Breast epithelium (tissue), 4 donors: ENCODE measurements around the gene ATXN7L1. TPM values are rescaled to one million over a fixed set of nuclear protein-coding genes. Genes with fewer than 3 reads are reported as not detected.

Experiments
- DNase-seq, 2 donors: peaks; one replicate each; pipeline ENCODE4 v3.0.0-alpha.2; 2019; ENCODE audit warnings: low spot score in 2 of 2
- H3K27ac ChIP-seq, 2 donors: fragments of 200-600 bp; sonication (generic) in 1 of 2; one replicate each; pipeline ENCODE4 v1.5.1; 2016 to 2019; ENCODE audit warnings: mild to moderate bottlenecking in 1 of 2
- H3K27me3 ChIP-seq, 2 donors: fragments of 200-600 bp; sonication (generic) in 1 of 2; one replicate each; pipeline versions ENCODE4 v1.5.1 to v1.6.0; 2017 to 2019; ENCODE audit warnings: control low read depth in 1 of 2, mild to moderate bottlenecking in 1 of 2
- H3K36me3 ChIP-seq: fragments of 200-600 bp; one replicate; pipeline ENCODE4 v1.5.1; 2019
- H3K4me1 ChIP-seq, 2 donors: fragments of 200-600 bp; sonication (generic); one replicate each; pipeline ENCODE4 v1.5.1; 2016 to 2019; ENCODE audit warnings: control low read depth in 1 of 2
- H3K4me3 ChIP-seq, 3 donors: fragments of 200-600 bp; sonication (generic); 1 replicate in 2 of 3; 2 replicates in 1 of 3; pipeline ENCODE4 v1.5.1; 2016 to 2019; ENCODE audit warnings: mild to moderate bottlenecking in 3 of 3, moderate library complexity in 2 of 3
- H3K9me3 ChIP-seq, 2 donors: fragments of 200-600 bp; sonication (generic) in 1 of 2; one replicate each; pipeline ENCODE4 v1.5.1; 2016 to 2019; ENCODE audit warnings: control low read depth in 1 of 2
- CTCF ChIP-seq, 3 donors: fragments of 450-650 bp; IDR thresholded peaks; one replicate each; pipeline ENCODE4 v1.5.1; 2016 to 2017; ENCODE audit warnings: antibody characterized with exemption in 3 of 3, mild to moderate bottlenecking in 3 of 3, moderate library complexity in 3 of 3
- POLR2A ChIP-seq: fragments of 450-650 bp; IDR thresholded peaks from one replicate; pipeline ENCODE4 v1.6.1; 2016; ENCODE audit warnings: antibody characterized with exemption, mild to moderate bottlenecking, moderate library complexity
- POLR2AphosphoS5 ChIP-seq, 3 donors: sonication (generic); formaldehyde crosslinking; IDR thresholded peaks; one replicate each; pipeline ENCODE4 v1.6.1; 2017; ENCODE audit warnings: antibody characterized with exemption in 3 of 3
- intact Hi-C: fragments of 100-400 bp; cut with DNase I; formaldehyde crosslinking; loops from one replicate; pipeline ENCODE4 v1.15.1; 2023; ENCODE audit warnings: low total_unique reads
- total RNA-seq, 3 donors: library from RNA; depleted of rRNA; stranded (reverse); fragments of >200 nt; gene quantifications; one replicate each; pipeline ENCODE4 v1.1.0, GENCODE V29; 2016

The ATXN7L1 gene
- total RNA-seq, 3 donors from 2014 or later: 10.7 to 18.4 (median 12.5) TPM

GRCh38 chr7:105643384-105643783 is 233.0 kb downstream of the ATXN7L1 start:
- Histone ChIP-seq H3K4me1 (no peaks in the 10 kb centered on the region), H3K27ac (no peak overlapping the region), H3K9me3 (no peaks in the 10 kb centered on the region), H3K4me3 (no peak overlapping the region), H3K27me3 (no peaks in the 10 kb centered on the region), H3K36me3 (no peaks in the 10 kb centered on the region)
- TF ChIP-seq POLR2AphosphoS5 (IDR thresholded peaks at IDR 0.05): no peak
- intact Hi-C loops: no loop called here
- DNase-seq: no peak

- Histone ChIP-seq H3K4me3 (no peak overlapping the region), H3K36me3 (no peaks in the 10 kb centered on the region), H3K27me3 (no peaks in the 10 kb centered on the region), H3K9me3 (no peaks in the 10 kb centered on the region), H3K4me1 (no peaks in the 10 kb centered on the region), H3K27ac (no peak overlapping the region)
- intact Hi-C loops: no loop called here
- DNase-seq: no peak
- TF ChIP-seq POLR2AphosphoS5 (IDR thresholded peaks at IDR 0.05) (no peak), CTCF (IDR thresholded peaks at IDR 0.05) (no peak), POLR2A (no peak)
These were observed 234.1 kb downstream of the ATXN7L1 start for GRCh38 chr7:105642264-105642663.

- Histone ChIP-seq H3K36me3 (no peaks in the 10 kb centered on the region), H3K9me3 (no peaks in the 10 kb centered on the region), H3K4me1 (no peaks in the 10 kb centered on the region), H3K27me3 (no peaks in the 10 kb centered on the region), H3K27ac (peak overlapping the region in 1 of 2 donors; percentile 53), H3K4me3 (no peak overlapping the region)
- intact Hi-C loops: no loop called here
- TF ChIP-seq POLR2AphosphoS5 (IDR thresholded peaks at IDR 0.05) (no peak), CTCF (IDR thresholded peaks at IDR 0.05) (no peak), POLR2A (no peak)
- no peak for DNase-seq
These were observed 235.2 kb downstream of the ATXN7L1 start for GRCh38 chr7:105640956-105641810.

DNA sequence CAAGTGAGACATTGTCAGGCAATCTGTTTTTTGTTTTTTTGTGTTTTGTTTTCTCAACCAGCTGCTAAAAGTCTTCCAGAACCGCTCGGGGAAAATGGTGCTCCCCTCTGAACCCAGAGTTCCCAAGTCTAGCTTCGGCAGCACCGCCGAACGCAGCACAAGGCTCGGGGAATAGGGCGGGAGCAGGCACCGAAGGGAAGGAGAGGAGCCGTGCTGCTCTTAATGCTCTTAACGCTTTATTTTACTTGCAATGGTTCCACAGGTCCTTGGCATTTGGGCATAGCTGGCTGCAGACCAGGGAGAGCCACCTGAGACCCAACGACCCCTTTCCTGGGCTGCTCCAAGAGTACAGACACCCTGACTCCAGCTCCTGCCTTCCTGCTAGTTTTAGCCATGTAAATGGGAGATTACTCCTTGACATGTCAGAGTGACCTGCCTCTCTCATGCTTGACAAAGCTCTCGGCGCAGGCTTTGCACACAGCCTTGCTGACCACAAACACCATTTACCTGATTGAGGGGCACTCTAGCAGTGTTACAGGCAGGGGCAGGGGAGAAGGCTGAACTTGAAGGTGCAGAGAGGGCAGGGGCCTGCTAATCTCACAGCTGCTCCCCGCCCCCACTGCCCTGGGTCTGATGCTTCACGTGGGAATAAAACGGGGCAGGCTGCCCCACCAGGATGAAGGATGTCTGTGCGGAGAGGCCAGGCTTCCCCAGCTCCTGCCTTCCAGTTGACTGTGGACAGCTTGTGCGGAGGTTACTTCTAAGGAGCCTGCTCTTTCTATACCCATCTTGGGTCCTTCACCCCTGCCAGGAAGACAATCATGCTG is 236.5 kb downstream of the ATXN7L1 start:
- Histone ChIP-seq H3K4me3 (no peak overlapping the region), H3K4me1 (no peaks in the 10 kb centered on the region), H3K27me3 (no peaks in the 10 kb centered on the region), H3K27ac (no peak overlapping the region), H3K36me3 (no peaks in the 10 kb centered on the region), H3K9me3 (no peaks in the 10 kb centered on the region)
- DNase-seq: no peak
- TF ChIP-seq POLR2AphosphoS5 (IDR thresholded peaks at IDR 0.05) (no peak), CTCF (IDR thresholded peaks at IDR 0.05) (no peak), POLR2A (no peak)
- intact Hi-C loops: no loop called here

DNA sequence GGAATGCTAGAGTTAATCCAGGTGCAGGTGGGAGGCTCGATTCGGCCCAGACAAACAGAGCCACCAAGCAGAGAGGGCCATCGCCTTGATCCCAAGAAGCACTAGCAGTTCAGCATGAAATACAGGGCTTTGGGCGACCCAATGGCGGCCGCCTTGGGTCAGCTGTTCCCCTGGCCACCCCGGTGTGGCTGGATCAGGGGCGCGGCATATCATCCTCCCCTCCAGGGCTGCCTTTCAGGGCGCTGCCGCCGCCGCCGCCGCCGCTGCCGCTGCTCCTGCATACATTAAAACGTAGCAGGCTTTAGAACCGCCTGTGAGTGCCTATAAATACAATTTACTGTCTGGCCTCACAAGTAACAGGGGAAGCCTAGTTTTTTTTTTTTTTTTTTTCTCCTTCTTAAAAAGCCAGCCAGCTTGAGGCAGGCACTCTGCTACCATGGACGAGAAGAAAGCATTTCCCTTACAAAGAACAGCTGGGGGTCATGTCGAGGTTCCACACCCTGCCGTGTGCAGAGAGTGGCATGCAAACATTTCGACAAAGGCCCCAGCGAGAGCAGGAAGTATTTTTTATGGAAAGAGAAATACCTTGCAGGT is 237.4 kb downstream of the ATXN7L1 start:
- intact Hi-C loops: no loop called here
- peak overlapping the region in 1 of 2 donors; percentile 29 for H3K27ac ChIP-seq
- no peaks in the 10 kb centered on the region for H3K36me3 ChIP-seq
- H3K4me1 ChIP-seq: no peaks in the 10 kb centered on the region
- no peaks in the 10 kb centered on the region for H3K27me3 ChIP-seq
- TF ChIP-seq CTCF (IDR thresholded peaks at IDR 0.05) (no peak), POLR2AphosphoS5 (IDR thresholded peaks at IDR 0.05) (no peak), POLR2A (no peak)
- no peaks in the 10 kb centered on the region for H3K9me3 ChIP-seq
- H3K4me3 ChIP-seq: no peak overlapping the region
- DNase-seq: no peak
